ENCODE measurements around the gene LZTS2. TPM values are rescaled to one million over a fixed set of nuclear protein-coding genes. Genes with fewer than 3 reads are reported as not detected.

LZTS2 gene
- total and polyA plus RNA-seq, 10 donors, result 21.8 to 76.6 (median 54.6) TPM

DNA sequence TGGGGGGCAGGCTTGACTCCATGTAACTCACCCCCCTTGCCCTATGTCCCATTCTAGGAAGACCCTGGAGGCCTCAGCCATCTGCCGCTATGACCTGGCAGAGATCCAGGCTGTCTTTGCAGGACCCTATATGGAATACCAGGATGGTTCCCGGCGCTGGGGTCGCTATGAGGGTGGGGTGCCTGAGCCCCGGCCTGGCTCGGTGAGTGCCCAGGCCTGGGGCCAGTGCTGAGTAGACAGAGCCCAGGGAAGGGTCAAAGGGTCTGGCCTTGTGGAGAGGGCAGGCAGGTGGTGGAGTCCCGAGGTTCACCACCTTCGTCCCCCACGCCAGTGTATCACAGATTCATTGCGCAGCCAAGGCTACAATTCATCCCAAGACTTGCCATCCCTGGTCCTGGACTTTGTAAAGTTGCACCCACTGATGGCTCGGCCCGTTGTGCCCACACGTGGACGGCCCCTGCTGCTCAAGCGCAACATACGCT lies 19.8 kb upstream of the LZTS2 start:
- Histone ChIP-seq H3K27me3 (replicated peaks in 1 of 7) (no peaks in the 10 kb centered on the region), H3K4me3 (no peak overlapping the region), H3K36me3 (peaks cover 0 to 71% (median 29%) of the 10 kb centered on the region in 6 donors), H3K4me1 (no peaks in the 10 kb centered on the region), H3K9me3 (no peaks in the 10 kb centered on the region), H3K27ac (no peak overlapping the region)
- 93 to 98% (median 95%) methylated on average over 9 to 16 of the region's 16 CpGs for WGBS, 5 donors
- intact Hi-C loops (cut with DNase I; ENCODE audit: low total_unique reads), result no loop called here
- peak; percentile 56 for DNase-seq
- TF ChIP-seq POLR2A (IDR thresholded peaks at IDR 0.05) (no peak), POLR2AphosphoS5 (IDR thresholded peaks at IDR 0.05) (peak in 1 of 3 donors; percentile 7)

GRCh38 chr10:100980311-100980710 lies 19.3 kb upstream of the LZTS2 start:
- H3K36me3 ChIP-seq, result peaks cover 0 to 75% (median 29%) of the 10 kb centered on the region in 6 donors
- no peaks in the 10 kb centered on the region for H3K27me3 ChIP-seq (replicated peaks in 1 of 7)
- 80 to 97% (median 95%) methylated on average over 2 of the region's 2 CpGs for WGBS, 5 donors
- DNase-seq, result no peak
- TF ChIP-seq POLR2AphosphoS5 (IDR thresholded peaks at IDR 0.05), result no peak
- TF ChIP-seq, protein P1, sequence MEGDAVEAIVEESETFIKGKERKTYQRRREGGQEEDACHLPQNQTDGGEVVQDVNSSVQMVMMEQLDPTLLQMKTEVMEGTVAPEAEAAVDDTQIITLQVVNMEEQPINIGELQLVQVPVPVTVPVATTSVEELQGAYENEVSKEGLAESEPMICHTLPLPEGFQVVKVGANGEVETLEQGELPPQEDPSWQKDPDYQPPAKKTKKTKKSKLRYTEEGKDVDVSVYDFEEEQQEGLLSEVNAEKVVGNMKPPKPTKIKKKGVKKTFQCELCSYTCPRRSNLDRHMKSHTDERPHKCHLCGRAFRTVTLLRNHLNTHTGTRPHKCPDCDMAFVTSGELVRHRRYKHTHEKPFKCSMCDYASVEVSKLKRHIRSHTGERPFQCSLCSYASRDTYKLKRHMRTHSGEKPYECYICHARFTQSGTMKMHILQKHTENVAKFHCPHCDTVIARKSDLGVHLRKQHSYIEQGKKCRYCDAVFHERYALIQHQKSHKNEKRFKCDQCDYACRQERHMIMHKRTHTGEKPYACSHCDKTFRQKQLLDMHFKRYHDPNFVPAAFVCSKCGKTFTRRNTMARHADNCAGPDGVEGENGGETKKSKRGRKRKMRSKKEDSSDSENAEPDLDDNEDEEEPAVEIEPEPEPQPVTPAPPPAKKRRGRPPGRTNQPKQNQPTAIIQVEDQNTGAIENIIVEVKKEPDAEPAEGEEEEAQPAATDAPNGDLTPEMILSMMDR (IDR thresholded peaks at IDR 0.05 in 8 of 11, conservative IDR thresholded peaks at IDR 0.05 in 3 of 11), result no peak
- no peak for TF ChIP-seq POLR2A (IDR thresholded peaks at IDR 0.05)
- H3K4me3 ChIP-seq, result no peak overlapping the region
- no peak overlapping the region for H3K27ac ChIP-seq
- H3K9me3 ChIP-seq, result no peaks in the 10 kb centered on the region
- peaks cover 0 to 3% (median under 1%) of the 10 kb centered on the region in 6 donors for H3K4me1 ChIP-seq
- intact Hi-C loops (cut with DNase I; ENCODE audit: low total_unique reads), result no loop called here

DNA sequence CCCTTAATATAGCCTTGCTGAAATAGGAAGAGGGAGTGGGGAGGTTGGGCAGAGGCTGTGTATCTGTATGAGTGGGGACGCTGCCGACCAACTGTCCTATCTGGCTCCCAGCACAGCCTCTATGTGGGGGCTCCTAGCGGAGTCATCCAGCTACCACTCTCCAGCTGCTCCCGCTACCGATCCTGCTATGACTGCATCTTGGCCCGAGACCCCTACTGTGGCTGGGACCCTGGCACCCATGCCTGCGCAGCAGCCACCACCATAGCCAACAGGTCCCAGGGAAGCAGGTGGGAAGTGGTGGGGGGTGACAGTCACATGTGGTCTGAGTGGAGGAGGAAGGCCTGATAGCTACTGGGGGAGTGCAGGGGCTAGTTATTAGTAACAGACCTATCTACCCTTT lies 18.9 kb upstream of the LZTS2 start:
- no peaks in the 10 kb centered on the region for H3K9me3 ChIP-seq
- peaks cover 0 to 79% (median 29%) of the 10 kb centered on the region in 6 donors for H3K36me3 ChIP-seq
- DNase-seq, result no peak
- TF ChIP-seq, protein P1 (IDR thresholded peaks at IDR 0.05 in 8 of 11, conservative IDR thresholded peaks at IDR 0.05 in 3 of 11), result no peak
- no peak for TF ChIP-seq POLR2A (IDR thresholded peaks at IDR 0.05)
- no peak for TF ChIP-seq POLR2AphosphoS5 (IDR thresholded peaks at IDR 0.05)
- peaks cover 0 to 7% (median 2%) of the 10 kb centered on the region in 6 donors for H3K4me1 ChIP-seq
- 94 to 100% (median 98%) methylated on average over 6 to 7 of the region's 7 CpGs for WGBS, 5 donors
- H3K27ac ChIP-seq, result no peak overlapping the region
- intact Hi-C loops (cut with DNase I; ENCODE audit: low total_unique reads), result no loop called here
- no peaks in the 10 kb centered on the region for H3K27me3 ChIP-seq (replicated peaks in 1 of 7)
- H3K4me3 ChIP-seq, result no peak overlapping the region

DNA sequence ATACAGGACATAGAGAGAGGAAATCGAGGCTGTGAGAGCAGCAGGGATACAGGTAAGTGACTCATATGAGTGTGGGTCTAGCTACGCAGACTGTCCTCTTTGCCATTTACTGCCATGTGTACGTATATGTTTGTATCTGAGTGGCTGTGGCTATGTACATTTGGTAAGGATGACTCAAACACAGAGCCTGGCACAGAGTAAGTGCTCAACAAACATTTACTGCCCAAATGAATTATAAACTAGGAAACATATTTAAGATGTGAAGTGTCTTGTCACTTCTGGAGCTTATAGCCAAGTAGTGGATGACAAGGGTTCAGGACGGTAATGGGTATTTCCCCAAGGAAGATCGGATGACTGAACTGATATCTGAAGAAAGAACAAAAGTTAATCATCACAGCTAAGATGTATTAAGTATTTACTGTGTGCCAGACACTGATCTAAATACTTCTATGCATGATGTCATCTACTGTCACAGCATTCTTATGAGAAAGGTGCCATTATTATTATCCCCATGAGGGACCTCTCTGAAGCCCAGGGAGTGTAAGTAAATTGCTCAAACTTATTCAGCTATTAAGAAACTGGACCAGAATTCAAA lies 18.3 kb upstream of the LZTS2 start:
- TF ChIP-seq, protein P1 (IDR thresholded peaks at IDR 0.05 in 8 of 11, conservative IDR thresholded peaks at IDR 0.05 in 3 of 11), result no peak
- no peak for TF ChIP-seq POLR2A (IDR thresholded peaks at IDR 0.05)
- DNase-seq, result no peak
- no peaks in the 10 kb centered on the region for H3K27me3 ChIP-seq (replicated peaks in 1 of 7)
- H3K4me1 ChIP-seq, result peaks cover 1 to 13% (median 8%) of the 10 kb centered on the region in 6 donors
- H3K4me3 ChIP-seq, result no peak overlapping the region
- H3K9me3 ChIP-seq, result no peaks in the 10 kb centered on the region
- WGBS, 5 donors, result 86 to 96% (median 91%) methylated on average over 5 of the region's 5 CpGs
- peaks cover 0 to 83% (median 29%) of the 10 kb centered on the region in 6 donors for H3K36me3 ChIP-seq
- no peak overlapping the region for H3K27ac ChIP-seq
- intact Hi-C loops (cut with DNase I; ENCODE audit: low total_unique reads), result no loop called here
